ENCODE data around the gene ISG20. TPM values are rescaled to one million over a fixed set of nuclear protein-coding genes. Genes with fewer than 3 reads are reported as not detected.
A peak's percentile ranks its signal among the peaks of the same experiment; 100 is the strongest.

Gene ISG20
- total and polyA plus RNA-seq, 7 donors: 1.9 to 177 (median 20.1) TPM

- H3K4me3 ChIP-seq: peak overlapping the region; percentile 67 to 96 (median 94)
- H3K9me3 ChIP-seq: no peaks in the 10 kb centered on the region
- H3K27ac ChIP-seq: peak overlapping the region; percentile 82 to 93 (median 86)
- TF ChIP-seq POLR2A (IDR thresholded peaks at IDR 0.05) (no peak), POLR2AphosphoS5 (IDR thresholded peaks at IDR 0.05) (peak in 1 of 4 donors; percentile 22), EP300 (IDR thresholded peaks at IDR 0.05) (no peak), CTCF (IDR thresholded peaks at IDR 0.05) (no peak)
- intact Hi-C loops (cut with DNase I): loop anchor here (2.0 to 5.0 kb wide), 3 partner anchors 75 to 275 kb away; partner anchors contain the start of genes DET1 and HAPLN3
- H3K36me3 ChIP-seq: peaks cover 0 to 12% (median 1%) of the 10 kb centered on the region in 4 donors
- DNase-seq: peak; percentile 48
- H3K27me3 ChIP-seq: no peaks in the 10 kb centered on the region
- 3 to 10% methylated on average over 17 of the region's 17 CpGs for WGBS, 2 donors
- peaks cover 0 to 44% (median 41%) of the 10 kb centered on the region in 4 donors for H3K4me1 ChIP-seq
Measured at GRCh38 chr15:88621789-88622604, 16.8 kb upstream of the ISG20 start.

- Histone ChIP-seq H3K36me3 (peaks cover 0 to 18% (median 2%) of the 10 kb centered on the region in 4 donors), H3K4me3 (peak overlapping the region in 3 of 4 donors; percentile 93 to 96 (median 95)), H3K9me3 (no peaks in the 10 kb centered on the region), H3K27ac (peak overlapping the region; percentile 82 to 93 (median 86)), H3K4me1 (peaks cover 0 to 44% (median 41%) of the 10 kb centered on the region in 4 donors), H3K27me3 (no peaks in the 10 kb centered on the region)
- 43% methylated on average over 5 of the region's 5 CpGs for WGBS, 2 donors
- TF ChIP-seq EP300 (IDR thresholded peaks at IDR 0.05) (no peak), CTCF (IDR thresholded peaks at IDR 0.05) (no peak), POLR2A (IDR thresholded peaks at IDR 0.05) (no peak), POLR2AphosphoS5 (IDR thresholded peaks at IDR 0.05) (no peak)
- DNase-seq: peak; percentile 13
- intact Hi-C loops (cut with DNase I): loop anchor here (5.0 kb wide), 2 partner anchors 75 to 275 kb away; partner anchors contain the start of genes DET1 and HAPLN3
Measured at GRCh38 chr15:88622605-88622975, 16.2 kb upstream of the ISG20 start.

GRCh38 chr15:88623061-88623460, 15.8 kb upstream of the ISG20 start:
- no peaks in the 10 kb centered on the region for H3K9me3 ChIP-seq
- intact Hi-C loops (cut with DNase I): loop anchor here (5.0 kb wide), 2 partner anchors 76 to 274 kb away; partner anchors contain the start of genes DET1 and HAPLN3
- DNase-seq: peak; percentile 64
- H3K27ac ChIP-seq: peak overlapping the region; percentile 82 to 93 (median 86)
- TF ChIP-seq POLR2AphosphoS5 (IDR thresholded peaks at IDR 0.05) (no peak), POLR2A (IDR thresholded peaks at IDR 0.05) (no peak), CTCF (IDR thresholded peaks at IDR 0.05) (no peak), EP300 (IDR thresholded peaks at IDR 0.05) (no peak)
- H3K27me3 ChIP-seq: no peaks in the 10 kb centered on the region
- H3K36me3 ChIP-seq: peaks cover 0 to 22% (median 4%) of the 10 kb centered on the region in 4 donors
- H3K4me3 ChIP-seq: no peak overlapping the region
- H3K4me1 ChIP-seq: peaks cover 0 to 44% (median 41%) of the 10 kb centered on the region in 4 donors
- WGBS, 2 donors: 71 to 75% methylated on average over 2 of the region's 2 CpGs

- Histone ChIP-seq H3K36me3 (peaks cover 0 to 28% (median 5%) of the 10 kb centered on the region in 4 donors), H3K27me3 (no peaks in the 10 kb centered on the region), H3K4me1 (peaks cover 0 to 44% (median 41%) of the 10 kb centered on the region in 4 donors), H3K4me3 (no peak overlapping the region), H3K9me3 (no peaks in the 10 kb centered on the region), H3K27ac (peak overlapping the region in 2 of 4 donors; percentile 24 to 90)
- DNase-seq: peak; percentile 48
- WGBS, 2 donors: 93 to 96% methylated on average over 3 of the region's 3 CpGs
- TF ChIP-seq POLR2AphosphoS5 (IDR thresholded peaks at IDR 0.05) (no peak), POLR2A (IDR thresholded peaks at IDR 0.05) (no peak), EP300 (IDR thresholded peaks at IDR 0.05) (no peak), CTCF (IDR thresholded peaks at IDR 0.05) (no peak)
- intact Hi-C loops (cut with DNase I): loop anchor here (5.0 kb wide), 2 partner anchors 76 to 274 kb away; partner anchors contain the start of genes DET1 and HAPLN3
Measured at GRCh38 chr15:88623632-88624031, 15.2 kb upstream of the ISG20 start.

Measured in sigmoid colon (tissue), 7 donors.